HG02852 (cell line): Measurements from ENCODE around the gene TEN1.

Experiments
- ATAC-seq: cut with Tn5 transposase; IDR thresholded peaks from one replicate; pipeline ENCODE4 v1.9.1; 2021; ENCODE audit warnings: mild to moderate bottlenecking, moderate library complexity; ENCODE audit not compliant: unreplicated experiment

TEN1 gene

GRCh38 chr17:75976175-75976848 lies 2.7 kb upstream of the TEN1 start:
- ATAC-seq, result no peak

- ATAC-seq, result peak; percentile 26
Observed at GRCh38 chr17:75979705-75980187, 706 bp downstream of the TEN1 start.

- no peak for ATAC-seq
Observed at GRCh38 chr17:75980188-75981018, 1.4 kb downstream of the TEN1 start.

GRCh38 chr17:75981019-75981615 lies 2.1 kb downstream of the TEN1 start:
- no peak for ATAC-seq

GRCh38 chr17:75983501-75984181 lies 4.6 kb downstream of the TEN1 start:
- no peak for ATAC-seq

GRCh38 chr17:75985986-75986385 lies 6.9 kb downstream of the TEN1 start:
- ATAC-seq, result no peak

GRCh38 chr17:75987041-75987440 lies 8.0 kb downstream of the TEN1 start:
- ATAC-seq, result no peak

GRCh38 chr17:75991396-75991795 lies 12.4 kb downstream of the TEN1 start:
- ATAC-seq, result no peak

- ATAC-seq, result no peak
Observed at GRCh38 chr17:75994802-75995370, 15.8 kb downstream of the TEN1 start.

GRCh38 chr17:75995385-75995925 lies 16.4 kb downstream of the TEN1 start:
- no peak for ATAC-seq

GRCh38 chr17:75996665-75997590 lies 17.9 kb downstream of the TEN1 start:
- no peak for ATAC-seq

GRCh38 chr17:75998327-75998795 lies 19.3 kb downstream of the TEN1 start:
- no peak for ATAC-seq

GRCh38 chr17:76000016-76000754 lies 21.1 kb downstream of the TEN1 start:
- no peak for ATAC-seq

GRCh38 chr17:76000755-76001521 lies 21.9 kb downstream of the TEN1 start, which contains the start of gene CDK3:
Gene CDK3 (plus strand): TSS chr17:76000855. CDS start chr17:76001426, 571 bp downstream.
- ATAC-seq, result no peak

- no peak for ATAC-seq
Observed at GRCh38 chr17:76002100-76002499, 23.1 kb downstream of the TEN1 start.

- ATAC-seq, result no peak
Observed at GRCh38 chr17:76003915-76004314, 24.9 kb downstream of the TEN1 start.

- no peak for ATAC-seq
Observed at GRCh38 chr17:76004750-76005262, 25.8 kb downstream of the TEN1 start.
